HG02981 (cell line): ENCODE measurements around the gene PLA2G1B.

Source experiments
- ATAC-seq: cut with Tn5 transposase; IDR thresholded peaks from one replicate; pipeline ENCODE4 v1.9.1; 2021; ENCODE audit warnings: mild to moderate bottlenecking, moderate library complexity; ENCODE audit not compliant: unreplicated experiment

PLA2G1B gene

DNA sequence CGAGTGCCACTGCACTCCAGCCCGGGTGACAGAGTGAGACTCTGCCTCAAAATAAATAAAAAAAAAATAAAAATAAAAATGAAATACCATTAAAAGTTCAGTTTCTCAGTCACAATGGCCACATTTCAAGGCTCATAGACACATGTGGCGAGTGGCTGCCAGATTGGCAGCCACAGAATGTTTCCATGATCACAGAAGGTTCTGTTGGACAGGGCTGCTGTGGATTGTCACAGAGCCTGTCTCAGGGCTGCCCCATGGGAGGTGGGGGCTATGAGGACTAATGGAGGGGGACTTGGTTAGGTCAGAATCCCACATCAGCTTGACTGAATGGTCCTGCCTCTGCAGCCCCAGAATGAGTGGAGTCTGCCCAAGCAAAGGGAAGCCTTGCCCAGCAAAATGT, 3.8 kb upstream of the PLA2G1B start:
- no peak for ATAC-seq

DNA sequence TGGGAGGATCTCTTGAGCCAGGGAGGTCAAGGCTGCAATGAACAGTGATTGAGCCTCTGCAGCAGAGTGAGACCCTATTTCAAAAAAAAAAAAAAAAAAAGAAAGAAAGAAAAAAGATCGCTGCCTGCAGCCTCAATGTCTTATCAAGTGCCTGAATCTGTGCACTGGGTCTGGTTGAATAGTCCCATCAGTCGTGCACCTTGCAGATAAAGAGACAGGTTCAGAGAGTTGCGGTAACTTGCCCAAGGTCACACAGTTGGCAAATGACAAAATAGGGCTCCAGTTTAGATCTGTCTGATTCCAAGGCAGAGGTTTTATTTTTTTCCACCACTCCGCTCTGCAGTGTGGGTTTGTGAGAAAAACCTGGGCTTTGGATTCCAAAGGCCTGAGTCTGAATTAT, 649 bp upstream of the PLA2G1B start:
- ATAC-seq, result no peak

DNA sequence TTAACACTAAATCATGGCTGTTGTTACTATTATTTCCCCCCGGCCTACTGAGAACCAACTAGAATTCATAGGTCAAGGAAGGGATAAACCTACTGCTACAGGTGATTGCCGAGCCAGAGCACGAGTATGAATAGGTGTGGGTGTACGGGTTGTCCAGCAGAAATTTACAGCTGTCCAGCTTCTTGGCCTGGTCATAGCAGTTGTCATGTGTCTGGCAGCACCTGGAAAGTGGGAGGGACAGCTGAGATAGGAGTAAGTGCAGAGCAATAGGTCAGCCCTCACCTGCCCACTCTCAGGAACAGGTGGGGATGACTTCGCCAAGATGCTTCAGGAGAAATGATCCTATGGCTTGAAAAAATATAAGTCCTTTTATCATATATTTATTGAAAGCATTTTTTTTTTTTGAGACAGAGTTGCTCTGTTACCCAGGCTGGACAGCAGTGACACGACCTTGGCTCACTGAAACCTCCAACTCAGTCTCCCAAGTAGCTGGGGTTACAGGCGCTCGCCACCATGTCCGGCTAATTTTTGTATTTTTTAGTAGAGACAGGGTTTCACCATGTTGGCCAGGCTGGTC, 2.6 kb downstream of the PLA2G1B start:
- no peak for ATAC-seq

DNA sequence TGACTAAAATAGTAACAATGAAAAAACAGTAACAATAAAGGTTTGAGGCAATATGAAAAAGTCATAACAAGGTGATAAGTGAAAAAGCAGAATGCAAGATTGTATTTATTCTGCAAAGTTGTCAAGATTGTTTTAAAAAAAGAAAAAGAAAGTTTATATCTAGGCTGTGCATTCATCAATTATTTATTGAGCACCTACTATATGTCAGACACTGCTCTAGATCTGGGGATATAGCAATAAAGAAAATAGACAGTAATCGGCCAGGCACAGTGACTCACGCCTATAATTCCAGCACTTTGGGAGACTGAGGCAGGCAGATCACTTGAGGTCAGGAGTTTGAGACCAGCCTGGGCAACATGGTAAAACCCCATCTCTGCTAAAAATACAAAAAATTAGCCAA, 3.8 kb downstream of the PLA2G1B start:
- ATAC-seq, result no peak

DNA sequence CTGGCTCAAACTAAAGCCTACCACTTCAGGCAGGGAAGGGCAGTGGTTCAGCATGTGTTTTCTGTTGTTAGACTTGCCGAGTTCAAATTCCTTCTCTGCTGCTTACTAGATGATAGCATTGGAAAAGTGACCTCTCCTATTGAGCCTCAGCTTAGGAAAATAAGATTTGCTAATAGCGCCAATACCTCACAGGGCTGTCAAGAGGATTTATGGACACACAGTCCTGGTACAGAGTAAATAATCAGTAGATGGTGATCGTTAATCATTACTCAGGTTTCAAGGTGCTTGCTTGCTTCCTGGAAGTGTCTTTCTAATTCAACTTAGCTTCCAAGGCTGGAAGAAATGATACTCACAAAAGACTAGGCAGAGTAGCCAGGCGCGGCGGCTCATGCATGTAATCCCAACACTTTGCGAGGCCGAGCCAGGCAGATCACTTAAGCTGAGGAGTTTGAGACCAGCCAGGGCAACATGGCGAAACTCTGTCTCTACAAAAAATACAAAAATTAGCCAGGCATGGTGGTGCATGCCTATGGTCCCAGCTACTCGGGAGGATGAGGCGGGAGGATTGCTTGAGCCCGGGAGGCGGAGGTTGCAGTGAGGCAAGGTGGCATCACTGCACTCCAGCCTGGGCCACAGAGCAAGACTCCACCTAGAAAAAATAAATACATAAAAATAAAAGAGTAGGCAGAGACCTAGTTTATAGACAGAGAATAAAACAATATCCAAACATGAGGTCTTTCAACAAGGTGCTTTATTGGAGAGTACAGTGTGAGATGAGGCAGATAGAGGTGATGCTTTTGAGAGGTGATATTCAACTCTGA, 6.0 kb downstream of the PLA2G1B start:
- no peak for ATAC-seq

DNA sequence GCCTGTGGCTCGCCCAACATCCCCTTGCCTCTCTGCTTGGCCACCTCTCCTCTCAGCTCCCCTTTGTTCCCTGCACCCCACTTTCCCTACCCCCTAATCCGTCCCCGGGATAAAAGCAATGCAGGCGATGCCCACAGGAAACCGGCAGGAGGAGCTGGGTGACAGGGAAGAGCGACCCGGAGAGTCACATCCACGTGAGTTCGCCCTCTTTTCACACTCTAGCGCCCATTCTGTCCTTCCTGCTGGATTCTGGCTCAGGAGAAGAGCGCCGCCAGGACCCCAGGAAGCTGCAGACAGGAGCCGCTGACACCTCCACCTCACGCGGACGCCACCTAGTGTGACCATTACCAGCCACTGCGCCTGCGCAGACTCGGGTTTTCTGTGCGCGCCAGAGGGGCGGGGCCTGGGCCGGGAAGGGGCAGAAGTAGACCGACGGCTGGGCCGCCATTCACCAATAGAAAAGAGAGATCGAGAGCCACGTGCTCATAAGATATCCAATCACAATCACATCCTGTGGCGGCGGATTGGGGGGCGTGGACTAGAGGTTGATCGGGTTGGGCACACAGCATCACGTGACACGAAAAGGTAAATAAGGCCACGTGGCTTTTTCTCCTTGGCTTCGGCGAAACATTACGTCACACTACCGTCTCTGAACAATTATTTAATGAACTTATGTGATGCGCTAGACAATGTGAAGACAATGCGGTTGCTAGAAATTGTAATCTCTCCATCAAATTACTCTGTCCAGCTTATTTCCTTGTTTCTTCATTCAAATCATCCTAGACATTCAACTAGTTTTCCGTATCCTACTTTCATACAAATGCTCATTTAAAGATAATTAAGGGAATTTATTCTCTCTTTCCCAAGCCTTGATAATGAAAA, 10.1 kb downstream of the PLA2G1B start:
- peak; percentile 98 for ATAC-seq

DNA sequence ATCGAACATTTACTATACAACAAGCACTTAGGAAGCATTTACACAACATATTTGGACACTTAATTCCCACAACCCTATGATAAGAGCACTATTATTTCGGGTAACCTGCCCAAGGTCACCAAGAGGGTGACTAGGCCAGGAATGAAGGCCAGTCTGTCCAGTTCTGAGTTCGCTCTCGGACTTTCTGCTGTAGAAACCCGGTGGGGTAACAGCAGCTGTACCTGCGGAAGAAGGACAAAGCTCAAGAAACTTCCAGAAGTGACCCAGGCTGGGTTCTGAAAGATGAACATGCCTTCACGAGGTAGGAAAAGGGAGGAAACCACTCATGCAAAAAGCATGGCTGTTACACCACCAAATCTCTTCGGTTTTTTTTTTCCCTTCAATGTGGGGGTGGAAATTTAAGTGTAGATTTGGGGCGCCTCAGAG, 10.8 kb downstream of the PLA2G1B start:
- no peak for ATAC-seq

DNA sequence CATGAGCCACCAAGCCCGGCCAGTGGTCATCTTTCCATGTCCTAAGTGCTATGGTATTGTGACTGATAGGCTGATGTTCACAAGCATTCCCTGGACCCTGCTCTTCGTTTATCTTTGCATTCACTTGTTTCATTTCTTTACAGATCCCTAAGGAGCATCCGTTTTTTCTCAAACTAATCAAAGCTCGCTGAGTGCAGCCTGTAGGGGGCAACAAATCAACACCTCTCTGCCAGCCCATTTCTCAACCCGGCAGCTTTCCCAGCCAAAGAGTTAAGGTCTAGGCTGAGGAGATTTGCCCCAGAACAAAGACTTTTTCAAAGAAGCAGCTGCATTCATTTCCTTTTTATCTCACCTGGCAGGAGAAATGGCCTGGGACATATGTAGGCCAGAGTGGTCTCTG, 13.4 kb downstream of the PLA2G1B start:
- ATAC-seq, result no peak

DNA sequence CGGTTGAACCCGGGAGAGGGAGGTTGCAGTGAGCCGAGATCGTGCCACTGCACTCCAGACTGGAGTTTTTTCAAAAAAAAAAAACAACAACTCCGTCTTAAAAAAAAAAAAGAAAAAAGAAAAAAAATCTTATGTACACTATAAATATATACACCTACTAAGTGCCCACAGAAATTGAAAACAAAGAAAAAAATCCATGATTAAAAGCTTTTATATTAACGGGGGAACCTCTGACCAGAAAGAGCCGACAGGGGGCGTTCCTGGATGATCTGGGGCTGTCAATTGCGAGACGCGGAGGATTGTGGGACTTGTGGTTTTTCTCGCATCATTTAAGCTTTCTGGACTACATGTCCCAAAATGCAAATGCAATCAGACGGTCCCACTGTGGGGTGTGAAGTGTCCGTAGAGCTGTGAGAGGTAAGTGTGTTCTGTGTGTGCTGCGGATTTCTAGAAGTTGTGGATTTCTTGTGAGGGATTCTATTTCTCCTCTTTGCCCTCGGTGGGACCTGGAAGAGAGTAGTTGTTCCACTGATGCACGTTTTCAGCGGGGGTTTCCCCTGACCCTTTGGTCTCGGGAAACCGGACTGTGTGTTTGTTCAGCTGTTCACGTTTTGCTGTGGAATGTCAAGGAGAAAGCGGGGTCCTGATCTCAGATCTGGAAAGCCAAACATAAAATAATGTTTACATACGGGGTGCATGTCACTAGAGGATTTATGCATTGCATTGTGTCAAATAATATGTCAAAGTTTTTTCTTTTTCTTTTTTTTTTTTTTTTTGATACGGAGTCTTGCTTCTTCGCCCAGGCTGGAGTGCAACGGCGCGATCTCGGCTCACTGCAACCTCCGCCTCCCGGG, 25.4 kb downstream of the PLA2G1B start, which contains the start of gene SIRT4:
Gene SIRT4 (plus strand): TSS at position 360 of the 854 bp plus-strand sequence. CDS start 1,241 bp downstream, outside the sequence.
- peak; percentile 92 for ATAC-seq

DNA sequence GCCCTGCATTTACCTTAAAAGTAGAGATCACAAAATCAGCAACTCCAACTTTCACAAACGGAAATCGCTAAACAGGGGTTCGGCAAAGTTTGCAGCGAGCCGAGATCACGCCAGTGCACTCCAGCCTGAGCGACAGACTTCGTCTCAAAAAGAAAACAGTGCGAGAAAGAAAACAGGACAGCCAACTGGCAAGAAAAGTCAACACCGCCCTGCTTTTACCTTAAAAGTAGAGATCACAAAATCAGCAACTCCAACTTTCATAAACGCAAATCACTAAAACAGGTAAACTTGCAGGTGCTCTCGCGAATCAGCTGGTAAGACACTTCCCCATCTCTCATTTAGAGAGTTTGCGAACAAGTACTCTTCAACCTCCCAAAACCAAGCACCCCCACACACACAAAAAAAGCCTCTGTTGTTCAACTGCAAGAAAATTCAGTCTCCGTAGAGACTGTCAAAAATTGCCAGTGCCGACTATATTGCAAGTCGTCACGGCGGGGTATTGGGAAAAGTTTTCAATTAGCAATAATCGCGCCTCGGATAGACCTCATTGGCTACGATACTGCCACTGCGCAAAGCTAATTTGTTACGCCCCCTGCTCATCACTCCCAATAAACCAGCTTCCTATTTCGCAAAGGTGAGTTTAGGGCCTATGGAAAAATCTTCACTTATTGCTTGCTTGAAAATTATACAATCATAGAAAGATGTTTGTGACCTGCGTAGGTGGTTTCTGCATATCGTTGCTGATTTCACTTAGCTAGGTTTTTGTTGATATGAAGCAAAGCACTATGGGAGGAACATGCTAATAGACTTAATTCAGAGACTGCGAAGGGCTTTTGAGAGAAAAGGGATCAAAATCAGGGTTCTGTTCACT, 34.7 kb downstream of the PLA2G1B start, which contains the start of gene RNU4-1:
Gene RNU4-1 (minus strand): TSS at position 577 of the 871 bp plus-strand sequence.
- ATAC-seq, result peak; percentile 42

DNA sequence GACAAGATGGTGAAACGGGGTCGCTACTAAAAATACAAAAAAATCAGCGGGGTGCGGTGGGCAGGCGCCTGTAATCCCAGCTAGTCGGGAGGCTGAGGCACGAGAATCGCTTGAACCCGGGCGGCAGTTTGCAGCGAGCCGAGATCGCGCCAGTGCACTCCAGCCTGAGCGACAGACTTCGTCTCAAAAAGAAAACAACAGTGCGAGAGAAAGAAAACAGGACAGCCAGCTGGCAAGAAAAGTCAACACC, 35.2 kb downstream of the PLA2G1B start:
- ATAC-seq, result peak; percentile 0

DNA sequence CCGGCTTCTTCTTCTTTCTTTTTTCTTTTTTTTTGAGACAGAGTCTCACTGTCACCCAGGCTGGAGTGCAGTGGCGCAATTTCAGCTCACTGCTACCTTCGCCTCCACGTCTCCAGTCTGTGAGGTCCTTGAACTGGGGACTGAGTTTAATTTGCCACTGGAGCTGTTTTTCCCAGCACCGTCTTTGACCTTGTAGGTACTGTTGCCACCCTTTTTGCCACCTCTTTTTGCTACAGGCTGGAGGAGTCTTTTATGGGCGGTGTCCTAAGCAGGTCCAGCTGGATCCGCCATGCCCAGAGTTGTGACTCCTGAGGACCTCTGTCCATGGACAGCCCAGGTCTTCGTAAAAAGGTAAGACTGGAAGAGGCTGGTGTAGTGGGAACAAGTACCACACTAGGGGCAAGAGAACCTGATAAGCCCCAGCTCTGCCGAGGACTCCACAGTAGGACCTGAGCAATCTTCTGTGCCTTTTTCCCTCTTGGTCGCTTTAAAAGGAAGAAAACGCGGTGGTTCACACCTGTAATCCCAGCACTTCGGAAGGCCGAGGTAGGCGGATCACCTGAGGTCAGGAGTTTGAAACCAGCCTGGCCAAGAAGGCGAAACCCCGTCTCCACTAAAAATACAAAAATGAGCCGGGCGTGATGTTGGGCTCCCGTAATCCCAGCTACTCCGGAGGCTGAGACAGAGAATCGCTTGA, 36.8 kb downstream of the PLA2G1B start:
- ATAC-seq, result no peak

DNA sequence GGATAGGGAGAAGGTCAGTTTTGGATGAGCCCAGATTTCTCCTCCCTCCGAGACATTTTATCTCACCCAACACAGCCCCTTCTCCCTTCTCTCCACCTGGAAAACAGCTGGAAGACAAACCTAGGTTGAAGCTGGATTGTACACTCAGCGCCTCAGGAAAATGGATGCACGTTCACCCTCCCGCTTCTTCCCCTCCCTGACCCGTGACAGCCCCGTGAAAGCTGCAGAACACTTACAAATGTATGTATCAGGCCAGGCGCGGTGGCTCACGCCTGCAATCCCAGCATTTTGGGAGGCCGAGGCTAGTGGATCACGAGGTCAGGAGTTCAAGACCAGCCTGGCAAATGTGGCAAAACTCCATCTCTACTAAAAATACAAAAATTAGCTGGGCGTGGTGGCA, 40.1 kb downstream of the PLA2G1B start:
- no peak for ATAC-seq

DNA sequence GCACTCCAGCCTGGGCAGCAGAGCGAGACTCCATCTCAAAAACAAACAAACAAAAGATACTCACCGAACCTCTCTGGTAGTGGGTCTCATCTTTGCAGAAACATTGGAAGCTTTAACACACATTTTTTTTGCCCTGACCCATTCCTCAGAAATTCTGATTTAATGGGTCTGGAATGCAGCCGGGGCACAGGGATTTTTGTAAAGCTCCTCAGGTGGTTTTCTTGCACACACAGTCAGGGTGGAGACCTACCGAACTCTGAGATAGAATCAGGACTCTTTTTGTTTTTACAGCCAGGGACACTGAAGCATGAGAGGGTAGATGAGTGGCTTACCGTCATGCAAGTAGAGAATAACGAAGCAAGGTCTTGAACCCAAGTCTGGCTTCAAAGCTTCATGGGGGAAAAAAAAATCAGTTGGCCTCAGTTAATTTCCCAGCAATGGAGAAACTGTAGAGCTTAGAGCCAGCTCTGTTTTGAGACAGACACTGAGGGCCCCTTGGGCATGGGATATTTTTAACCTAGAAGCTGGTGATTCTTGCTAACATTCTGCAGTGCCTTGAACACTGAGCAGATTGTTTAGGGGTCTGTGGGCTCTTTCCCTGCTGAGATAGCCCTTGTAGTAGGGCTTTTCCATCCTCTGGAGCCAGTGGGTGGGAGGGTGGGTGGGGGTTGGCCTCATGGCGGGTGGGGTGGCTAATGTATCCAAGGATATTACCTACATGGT, 40.6 kb downstream of the PLA2G1B start:
- no peak for ATAC-seq

DNA sequence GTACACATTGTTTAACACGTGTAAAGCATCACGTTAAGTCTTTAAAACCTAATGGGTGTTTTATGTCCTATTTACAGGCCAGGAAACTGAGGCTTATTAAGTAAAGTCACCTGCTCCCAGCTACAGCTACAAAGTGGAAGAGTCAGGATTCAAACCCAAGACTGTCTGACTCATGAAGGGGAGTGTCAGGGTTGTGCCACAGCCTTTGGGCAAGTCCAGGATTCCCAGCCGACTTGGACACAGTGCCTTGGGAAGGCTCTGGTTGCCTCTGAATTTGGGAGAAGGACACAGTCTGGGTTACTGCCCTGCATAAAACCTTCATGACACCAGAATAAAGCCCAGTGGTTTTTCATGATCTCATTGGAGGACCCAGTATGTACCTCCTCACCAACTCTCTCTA, 43.2 kb downstream of the PLA2G1B start:
- no peak for ATAC-seq

DNA sequence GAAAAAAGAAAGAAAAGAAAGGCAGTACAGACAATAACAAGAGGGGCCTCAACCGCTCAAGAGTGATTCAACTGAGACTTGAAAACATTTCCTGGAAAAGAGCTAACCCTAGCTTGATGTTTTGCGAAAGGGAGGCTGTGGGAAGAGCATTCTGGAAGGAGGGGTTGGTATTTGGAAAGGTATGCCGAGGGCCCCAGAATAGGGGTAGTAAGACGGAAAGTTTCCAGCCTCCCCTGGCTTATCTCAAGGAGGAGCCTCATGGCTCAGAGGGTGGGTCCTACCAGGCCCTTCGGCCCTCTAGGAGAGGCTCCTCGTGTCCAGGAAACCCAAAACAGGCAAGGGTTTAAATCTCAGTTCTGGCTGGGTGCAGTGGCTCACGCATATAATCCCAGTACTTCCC, 44.3 kb downstream of the PLA2G1B start:
- no peak for ATAC-seq

DNA sequence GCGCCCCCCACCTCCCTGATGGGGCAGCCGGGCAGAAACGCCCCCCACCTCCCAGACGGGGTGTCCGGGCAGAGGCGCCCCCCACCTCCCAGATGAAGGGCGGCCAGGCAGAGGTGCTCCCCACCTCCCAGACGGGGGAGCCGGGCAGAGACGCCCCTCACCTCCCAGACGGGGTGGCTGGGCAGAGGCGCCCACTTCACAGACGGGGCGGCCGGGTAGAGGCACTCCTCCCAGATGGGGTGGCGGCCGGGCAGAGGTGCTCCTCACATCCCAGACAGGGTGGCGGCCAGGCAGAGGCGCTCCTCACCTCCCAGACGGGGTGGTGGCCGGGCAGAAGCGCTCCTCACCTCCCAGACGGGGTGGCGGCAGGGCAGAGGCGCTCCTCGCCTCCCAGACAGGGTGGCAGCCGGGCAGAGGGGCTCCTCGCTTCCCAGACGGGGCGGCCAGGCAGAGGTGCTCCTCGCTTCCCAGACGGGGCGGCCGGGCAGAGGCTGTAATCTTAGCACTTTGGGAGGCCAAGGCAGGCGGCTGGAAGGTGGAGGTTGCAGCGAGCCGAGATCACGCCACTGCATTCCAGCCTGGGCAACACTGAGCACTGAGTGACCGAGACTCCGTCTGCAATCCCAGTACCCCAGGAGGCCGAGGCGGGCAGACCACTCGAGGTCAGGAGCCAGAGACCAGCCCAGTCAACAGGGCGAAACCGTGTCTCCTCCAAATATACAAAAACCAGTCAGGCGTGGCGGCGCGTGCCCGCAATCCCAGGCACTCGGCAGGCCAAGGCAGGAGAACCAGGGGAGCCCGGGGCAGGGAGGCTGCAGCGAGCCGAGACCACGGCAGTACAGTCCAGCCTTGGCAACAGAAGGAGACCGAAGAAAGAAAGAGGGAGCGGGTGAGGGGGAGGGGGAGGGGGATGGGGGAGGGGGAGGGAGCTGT, 49.2 kb downstream of the PLA2G1B start:
- ATAC-seq, result no peak
